Muscle layer of duodenum (tissue), 2 donors: ENCODE measurements around the gene DHRS2.
A peak's percentile ranks its signal among the peaks of the same experiment; 100 is the strongest.
"Not testable (repeated sequence)": the region's sequence is repeated elsewhere in the genome, so short reads cannot be mapped to it uniquely, and the experiment has no call there.

ENCODE experiments used
- H3K27ac ChIP-seq: one replicate; pipeline ENCODE4 v1.7.0; 2013; ENCODE audit warnings: mild to moderate bottlenecking, low read length
- H3K27me3 ChIP-seq: one replicate; pipeline ENCODE4 v1.7.0; 2013; ENCODE audit warnings: low read depth, mild to moderate bottlenecking, control low read depth, low read length
- H3K36me3 ChIP-seq, 2 donors: one replicate each; pipeline ENCODE4 v1.7.0; 2013; ENCODE audit warnings: low read length in 2 of 2, control low read depth in 1 of 2, mild to moderate bottlenecking in 1 of 2; ENCODE audit not compliant: insufficient read depth in 2 of 2, control insufficient read depth in 1 of 2
- H3K4me1 ChIP-seq, 2 donors: one replicate each; pipeline ENCODE4 v1.7.0; 2013; ENCODE audit warnings: low read length in 2 of 2, mild to moderate bottlenecking in 2 of 2, control low read depth in 1 of 2, moderate library complexity in 1 of 2; ENCODE audit not compliant: insufficient read depth in 2 of 2, control insufficient read depth in 1 of 2
- H3K4me3 ChIP-seq, 2 donors: one replicate each; pipeline ENCODE4 v1.7.0; 2013; ENCODE audit warnings: low read length in 2 of 2, low read depth in 1 of 2, mild to moderate bottlenecking in 1 of 2
- H3K9me3 ChIP-seq, 2 donors: one replicate each; pipeline ENCODE4 v1.7.0; 2013; ENCODE audit warnings: low read length in 2 of 2, control low read depth in 1 of 2, mild to moderate bottlenecking in 1 of 2; ENCODE audit not compliant: control insufficient read depth in 1 of 2
- donor health status: healthy.

DHRS2 gene

GRCh38 chr14:23672200-23672599 is 36.0 kb downstream of the DHRS2 start:
- H3K36me3 ChIP-seq, result no peaks in the 10 kb centered on the region
- no peaks in the 10 kb centered on the region for H3K9me3 ChIP-seq
- H3K4me1 ChIP-seq, result no peaks in the 10 kb centered on the region
- H3K27ac ChIP-seq, result no peak overlapping the region
- H3K4me3 ChIP-seq, result no peak overlapping the region
- H3K27me3 ChIP-seq, result no peaks in the 10 kb centered on the region

- Histone ChIP-seq H3K36me3 (no peaks in the 10 kb centered on the region), H3K9me3 (no peaks in the 10 kb centered on the region), H3K27ac (no peak overlapping the region), H3K4me3 (no peak overlapping the region), H3K4me1 (no peaks in the 10 kb centered on the region), H3K27me3 (no peaks in the 10 kb centered on the region)
These were observed 39.2 kb downstream of the DHRS2 start for GRCh38 chr14:23675337-23675736.

GRCh38 chr14:23675906-23676305 is 39.7 kb downstream of the DHRS2 start:
- Histone ChIP-seq H3K4me3 (no peak overlapping the region), H3K27me3 (no peaks in the 10 kb centered on the region), H3K27ac (no peak overlapping the region), H3K4me1 (no peaks in the 10 kb centered on the region), H3K36me3 (no peaks in the 10 kb centered on the region), H3K9me3 (no peaks in the 10 kb centered on the region)

- H3K27ac ChIP-seq, result no peak overlapping the region
- no peaks in the 10 kb centered on the region for H3K9me3 ChIP-seq
- H3K27me3 ChIP-seq, result no peaks in the 10 kb centered on the region
These were observed 45.2 kb downstream of the DHRS2 start for GRCh38 chr14:23681337-23681736.

GRCh38 chr14:23689709-23690514 is 53.7 kb downstream of the DHRS2 start:
- not testable (repeated sequence) for H3K36me3 ChIP-seq, H3K27me3 ChIP-seq, H3K4me3 ChIP-seq, H3K27ac ChIP-seq, H3K9me3 ChIP-seq
- H3K4me1 ChIP-seq, result peaks cover 0 to 18% of the 10 kb centered on the region in 2 donors

More at GRCh38 chr14:23681337-23681736, 45.2 kb downstream of the DHRS2 start:
- Histone ChIP-seq H3K4me1 (no peaks in the 10 kb centered on the region), H3K36me3 (no peaks in the 10 kb centered on the region), H3K4me3 (no peak overlapping the region)

GRCh38 chr14:23692416-23692815 is 56.3 kb downstream of the DHRS2 start:
- Histone ChIP-seq H3K4me3 (no peak overlapping the region), H3K27me3 (no peaks in the 10 kb centered on the region), H3K27ac (no peak overlapping the region), H3K4me1 (peaks cover 0 to 27% of the 10 kb centered on the region in 2 donors), H3K9me3 (no peaks in the 10 kb centered on the region), H3K36me3 (no peaks in the 10 kb centered on the region)

- H3K9me3 ChIP-seq, result no peaks in the 10 kb centered on the region
- H3K4me3 ChIP-seq, result no peak overlapping the region
- H3K4me1 ChIP-seq, result peaks cover 0 to 27% of the 10 kb centered on the region in 2 donors
- no peaks in the 10 kb centered on the region for H3K27me3 ChIP-seq
- no peaks in the 10 kb centered on the region for H3K36me3 ChIP-seq
- H3K27ac ChIP-seq, result no peak overlapping the region
These were observed 57.1 kb downstream of the DHRS2 start for GRCh38 chr14:23693252-23693775.

- no peaks in the 10 kb centered on the region for H3K9me3 ChIP-seq
- H3K27me3 ChIP-seq, result no peaks in the 10 kb centered on the region
- H3K27ac ChIP-seq, result no peak overlapping the region
- peak overlapping the region in 1 of 2 donors; percentile 62 for H3K4me3 ChIP-seq
- H3K4me1 ChIP-seq, result peaks cover 0 to 27% of the 10 kb centered on the region in 2 donors
- no peaks in the 10 kb centered on the region for H3K36me3 ChIP-seq
These were observed 58.2 kb downstream of the DHRS2 start for GRCh38 chr14:23694085-23694948.
